Tibial nerve (tissue), 4 donors: Measurements from ENCODE around the gene ARHGAP35. TPM values are rescaled to one million over a fixed set of nuclear protein-coding genes. Genes with fewer than 3 reads are reported as not detected.

Source experiments
- DNase-seq, 2 donors: peaks; one replicate each; pipeline ENCODE4 v3.0.0-alpha.2; 2019; ENCODE audit warnings: low spot score in 2 of 2
- H3K27ac ChIP-seq, 4 donors: fragments of 200-600 bp; sonication (generic) in 3 of 4; one replicate each; pipeline ENCODE4 v1.5.1; 2017 to 2019; ENCODE audit warnings: mild to moderate bottlenecking in 1 of 4
- H3K27me3 ChIP-seq, 2 donors: fragments of 200-600 bp; sonication (generic) in 1 of 2; one replicate each; pipeline versions ENCODE4 v1.5.1 to v1.6.0; 2017 to 2019
- H3K36me3 ChIP-seq, 3 donors: fragments of 200-600 bp; sonication (generic); one replicate each; pipeline ENCODE4 v1.5.1; 2018 to 2019
- H3K4me1 ChIP-seq, 4 donors: fragments of 200-600 bp; sonication (generic) in 3 of 4; one replicate each; pipeline ENCODE4 v1.5.1; 2017 to 2019
- H3K4me3 ChIP-seq, 4 donors: fragments of 200-600 bp; sonication (generic) in 3 of 4; one replicate each; pipeline ENCODE4 v1.5.1; 2017 to 2019; ENCODE audit warnings: mild to moderate bottlenecking in 1 of 4, moderate library complexity in 1 of 4
- H3K9me3 ChIP-seq, 4 donors: fragments of 200-600 bp; sonication (generic) in 3 of 4; one replicate each; pipeline ENCODE4 v1.5.1; 2017 to 2019
- EP300 ChIP-seq, 2 donors: sonication (generic); formaldehyde crosslinking; IDR thresholded peaks; one replicate each; pipeline ENCODE4 v1.6.1; 2017; ENCODE audit warnings: antibody characterized with exemption in 2 of 2, mild to moderate bottlenecking in 1 of 2
- POLR2A ChIP-seq, 2 donors: fragments of 450-650 bp; IDR thresholded peaks; one replicate each; pipeline ENCODE4 v1.6.1; 2017; ENCODE audit warnings: antibody characterized with exemption in 2 of 2, mild to moderate bottlenecking in 2 of 2, moderate library complexity in 2 of 2
- WGBS, 2 donors: methylation state at CpG; one replicate each; pipeline ENCODE4 v1.1.5; 2018; 5-methylcytosine and 5-hydroxymethylcytosine counted together
- total RNA-seq, 4 donors: library from RNA; depleted of rRNA; stranded (reverse); fragments of >200 nt; gene quantifications; one replicate each; pipeline ENCODE4 v1.1.0, GENCODE V29; 2016
- TF ChIP-seq, protein P1 (sequence below), 5 experiments: fragments of 200-600 bp in 3 of 5; fragments of 450-650 bp in 2 of 5; sonication (generic) in 3 of 5; IDR thresholded peaks; one replicate each; pipeline ENCODE4 v1.5.1; 2016 to 2019; ENCODE audit warnings: antibody characterized with exemption in 5 of 5, mild to moderate bottlenecking in 3 of 5, moderate library complexity in 2 of 5

The ARHGAP35 gene
- total RNA-seq = 10 to 100 TPM; 43.3 to 50.3 (median 48.6) TPM

DNA sequence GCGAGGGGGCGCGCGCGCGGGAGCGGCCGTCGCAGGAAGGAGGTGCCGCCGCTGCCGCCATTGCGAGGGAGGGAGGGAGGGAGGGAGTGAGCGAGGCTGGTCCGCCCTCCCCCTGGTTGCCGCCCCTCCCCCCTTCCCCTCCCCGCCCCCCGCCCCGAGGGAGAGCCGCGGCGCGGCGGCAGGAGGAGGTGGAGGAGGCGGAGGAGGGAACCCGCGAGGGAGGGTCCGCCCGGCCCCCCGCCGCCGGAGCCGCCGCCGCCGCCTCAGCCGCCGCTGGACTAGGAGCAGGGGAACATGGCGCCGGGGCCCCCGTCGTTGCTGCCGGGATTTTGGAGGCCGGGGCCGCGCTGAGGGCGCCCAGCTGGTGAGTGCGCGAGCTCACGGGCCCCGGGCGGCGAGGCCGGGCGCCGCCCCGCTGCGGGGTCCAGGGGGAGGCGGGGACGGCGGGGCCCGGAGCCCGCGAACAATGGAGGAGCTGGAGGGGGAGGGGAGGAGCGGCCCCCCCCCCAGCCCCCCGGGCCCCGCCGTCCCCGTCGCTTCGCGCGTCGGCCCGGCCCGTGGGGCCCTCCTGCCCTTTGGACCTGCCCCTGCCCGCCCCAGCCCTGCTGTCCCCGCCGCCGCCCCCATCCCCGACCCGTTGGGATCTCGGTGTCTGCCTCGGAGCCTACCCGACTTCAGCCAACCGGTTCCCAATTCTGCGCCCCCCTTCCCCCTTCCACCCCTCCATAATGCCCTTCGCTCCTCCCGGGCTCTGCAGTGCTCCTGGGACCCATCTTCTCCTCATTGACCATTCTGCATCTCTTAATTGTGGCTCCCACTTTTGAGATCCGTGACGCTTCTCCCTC, at the start of gene ARHGAP35:
Gene ARHGAP35 (plus strand): TSS at position 152 of the 845 bp plus-strand sequence. CDS start 57,679 bp downstream, outside the sequence.
- no peak for TF ChIP-seq POLR2A (IDR thresholded peaks at IDR 0.05)
- no peak for TF ChIP-seq EP300 (IDR thresholded peaks at IDR 0.05)
- TF ChIP-seq, protein P1, sequence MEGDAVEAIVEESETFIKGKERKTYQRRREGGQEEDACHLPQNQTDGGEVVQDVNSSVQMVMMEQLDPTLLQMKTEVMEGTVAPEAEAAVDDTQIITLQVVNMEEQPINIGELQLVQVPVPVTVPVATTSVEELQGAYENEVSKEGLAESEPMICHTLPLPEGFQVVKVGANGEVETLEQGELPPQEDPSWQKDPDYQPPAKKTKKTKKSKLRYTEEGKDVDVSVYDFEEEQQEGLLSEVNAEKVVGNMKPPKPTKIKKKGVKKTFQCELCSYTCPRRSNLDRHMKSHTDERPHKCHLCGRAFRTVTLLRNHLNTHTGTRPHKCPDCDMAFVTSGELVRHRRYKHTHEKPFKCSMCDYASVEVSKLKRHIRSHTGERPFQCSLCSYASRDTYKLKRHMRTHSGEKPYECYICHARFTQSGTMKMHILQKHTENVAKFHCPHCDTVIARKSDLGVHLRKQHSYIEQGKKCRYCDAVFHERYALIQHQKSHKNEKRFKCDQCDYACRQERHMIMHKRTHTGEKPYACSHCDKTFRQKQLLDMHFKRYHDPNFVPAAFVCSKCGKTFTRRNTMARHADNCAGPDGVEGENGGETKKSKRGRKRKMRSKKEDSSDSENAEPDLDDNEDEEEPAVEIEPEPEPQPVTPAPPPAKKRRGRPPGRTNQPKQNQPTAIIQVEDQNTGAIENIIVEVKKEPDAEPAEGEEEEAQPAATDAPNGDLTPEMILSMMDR (IDR thresholded peaks at IDR 0.05) = no peak
- 0 to 2% methylated on average over 7 to 14 of the region's 91 CpGs for WGBS, 2 donors
- no peak for DNase-seq
- Histone ChIP-seq H3K9me3 (no peaks in the 10 kb centered on the region), H3K27me3 (no peaks in the 10 kb centered on the region), H3K27ac (peak within 1 kb of the TSS; percentile 87 to 99 (median 96)), H3K4me1 (peaks cover 0 to 57% (median 45%) of the 10 kb centered on the region in 4 donors), H3K4me3 (peak within 1 kb of the TSS; percentile 65 to 92 (median 74)), H3K36me3 (no peaks in the 10 kb centered on the region)

DNA sequence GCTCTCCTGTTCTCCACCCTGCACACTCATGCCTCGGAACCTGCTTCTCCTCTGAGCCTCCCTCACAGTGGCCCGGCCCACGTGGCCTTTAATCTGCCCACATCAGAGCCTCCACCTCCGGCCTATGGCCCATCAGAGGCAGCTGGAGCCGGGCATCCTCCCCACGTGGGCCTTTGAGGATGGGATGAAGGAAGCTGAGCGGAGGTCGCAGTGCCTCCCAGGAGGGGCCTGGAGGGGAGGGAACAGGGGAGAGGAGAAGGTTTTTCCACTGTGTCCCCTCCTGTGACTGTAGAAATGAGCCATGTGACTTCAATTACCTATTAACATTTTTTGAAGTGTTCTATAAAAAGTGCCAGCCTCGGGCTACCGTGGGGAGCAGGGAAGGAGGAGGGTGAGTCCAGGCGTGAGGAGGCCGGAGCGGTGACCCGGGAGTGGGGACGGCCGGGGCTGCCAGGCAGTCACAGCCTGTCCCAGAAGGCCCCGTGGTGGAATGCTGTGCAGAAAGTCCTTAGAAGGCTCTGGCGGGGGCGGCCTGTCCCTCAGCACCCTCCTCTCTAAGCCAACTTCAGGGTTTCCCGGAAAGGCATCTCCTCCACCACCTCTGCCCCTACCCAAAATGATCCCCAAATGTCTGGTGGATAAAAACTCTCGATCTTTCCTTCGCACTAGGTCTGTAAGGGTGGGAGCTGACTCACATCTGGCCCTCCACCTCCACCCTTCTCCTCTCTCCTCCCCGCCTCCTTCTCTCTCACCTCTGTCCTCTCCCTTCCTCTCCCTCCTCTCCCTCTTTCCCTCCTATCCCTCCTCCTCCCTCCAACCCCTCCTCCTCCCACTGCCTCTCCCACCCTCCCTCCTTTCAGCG, 47.6 kb upstream of the ARHGAP35 start:
- no peaks in the 10 kb centered on the region for H3K9me3 ChIP-seq
- peaks cover 0 to 26% (median 12%) of the 10 kb centered on the region in 4 donors for H3K4me1 ChIP-seq
- no peak for TF ChIP-seq POLR2A (IDR thresholded peaks at IDR 0.05)
- peak in 1 of 2 donors; percentile 32 for TF ChIP-seq EP300 (IDR thresholded peaks at IDR 0.05)
- TF ChIP-seq, protein P1 (IDR thresholded peaks at IDR 0.05) = no peak
- no peaks in the 10 kb centered on the region for H3K27me3 ChIP-seq
- no peak for DNase-seq
- peak overlapping the region; percentile 61 to 88 (median 72) for H3K27ac ChIP-seq
- H3K4me3 ChIP-seq = no peak overlapping the region
- WGBS, 2 donors = 40 to 50% methylated on average over 24 of the region's 24 CpGs
- no peaks in the 10 kb centered on the region for H3K36me3 ChIP-seq

DNA sequence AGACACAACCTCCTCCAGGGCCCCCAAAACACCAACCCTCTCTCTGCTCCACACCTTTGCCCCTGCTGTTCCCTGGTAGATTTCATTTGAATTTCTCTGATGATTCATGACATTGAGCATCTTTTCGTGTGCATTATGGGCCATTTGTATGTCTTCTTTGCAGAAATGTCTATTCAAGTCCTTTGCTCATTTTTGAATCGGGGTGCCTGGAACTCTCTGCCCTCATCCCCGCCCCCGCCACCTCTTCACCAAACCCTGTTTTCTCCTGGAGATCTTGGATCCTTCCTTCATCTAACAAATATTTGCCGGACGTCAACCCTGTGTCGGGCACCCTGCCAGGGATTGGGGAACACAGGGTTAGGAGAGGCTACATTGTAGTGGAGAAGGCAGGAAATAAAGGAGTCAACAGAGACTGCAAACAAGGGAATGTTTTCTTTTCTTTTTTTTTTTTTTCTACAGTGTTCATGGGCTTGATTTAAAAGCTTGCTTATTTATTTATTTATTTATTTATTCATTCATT, 46.9 kb upstream of the ARHGAP35 start:
- no peaks in the 10 kb centered on the region for H3K36me3 ChIP-seq
- peak overlapping the region; percentile 61 to 88 (median 72) for H3K27ac ChIP-seq
- no peaks in the 10 kb centered on the region for H3K27me3 ChIP-seq
- peaks cover 0 to 26% (median 12%) of the 10 kb centered on the region in 4 donors for H3K4me1 ChIP-seq
- 17 to 21% methylated on average over 7 of the region's 7 CpGs for WGBS, 2 donors
- H3K9me3 ChIP-seq = no peaks in the 10 kb centered on the region
- no peak overlapping the region for H3K4me3 ChIP-seq
- TF ChIP-seq POLR2A (IDR thresholded peaks at IDR 0.05) (no peak), EP300 (IDR thresholded peaks at IDR 0.05) (peak; percentile 16 to 63)
- peak; percentile 81 to 83 for DNase-seq

DNA sequence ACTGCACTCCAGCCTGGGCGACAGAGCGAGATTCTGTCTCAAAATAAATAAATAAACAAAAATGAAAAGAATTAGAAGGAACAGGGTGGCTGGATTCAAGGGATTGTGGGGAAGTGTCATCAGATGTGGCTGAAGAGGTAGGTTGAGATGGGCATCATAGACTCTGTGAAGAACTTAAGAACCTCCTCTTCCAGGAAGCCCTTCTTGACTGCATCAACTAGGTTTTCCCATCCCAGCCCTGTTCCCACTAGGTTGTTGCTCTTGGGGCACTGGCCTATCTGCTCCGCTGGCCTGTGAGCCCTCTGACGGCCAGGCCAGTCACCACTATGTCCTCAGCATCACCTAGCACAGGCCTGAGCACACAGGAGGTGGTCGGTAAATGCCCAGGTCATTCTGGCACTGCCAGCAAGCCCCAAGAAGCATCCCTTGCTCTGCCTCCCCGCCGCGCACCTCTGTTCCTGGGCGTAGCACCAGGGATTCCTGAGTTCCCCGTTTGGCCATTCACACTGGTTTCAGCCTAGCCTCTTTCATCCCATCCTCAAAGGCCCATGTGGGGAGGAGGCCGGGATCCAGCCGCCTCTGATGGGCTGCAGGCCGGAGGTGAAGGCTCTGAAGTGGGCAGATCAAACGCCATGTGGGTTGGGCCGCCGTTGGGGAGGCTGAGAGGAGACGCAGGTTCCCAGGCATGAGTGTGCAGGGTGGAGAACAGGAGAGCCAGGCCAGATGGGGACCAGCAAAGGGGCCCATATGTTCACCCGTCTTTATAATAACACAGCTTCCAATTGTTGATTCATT, 44.8 kb upstream of the ARHGAP35 start:
- Histone ChIP-seq H3K27ac (no peak overlapping the region), H3K4me1 (peaks cover 5 to 32% (median 13%) of the 10 kb centered on the region in 4 donors), H3K27me3 (no peaks in the 10 kb centered on the region), H3K9me3 (no peaks in the 10 kb centered on the region), H3K4me3 (no peak overlapping the region), H3K36me3 (no peaks in the 10 kb centered on the region)
- no peak for DNase-seq
- TF ChIP-seq EP300 (IDR thresholded peaks at IDR 0.05) (no peak), POLR2A (IDR thresholded peaks at IDR 0.05) (no peak)
- TF ChIP-seq, protein P1 (IDR thresholded peaks at IDR 0.05) = no peak
- WGBS, 2 donors = 81 to 84% methylated on average over 18 of the region's 18 CpGs

DNA sequence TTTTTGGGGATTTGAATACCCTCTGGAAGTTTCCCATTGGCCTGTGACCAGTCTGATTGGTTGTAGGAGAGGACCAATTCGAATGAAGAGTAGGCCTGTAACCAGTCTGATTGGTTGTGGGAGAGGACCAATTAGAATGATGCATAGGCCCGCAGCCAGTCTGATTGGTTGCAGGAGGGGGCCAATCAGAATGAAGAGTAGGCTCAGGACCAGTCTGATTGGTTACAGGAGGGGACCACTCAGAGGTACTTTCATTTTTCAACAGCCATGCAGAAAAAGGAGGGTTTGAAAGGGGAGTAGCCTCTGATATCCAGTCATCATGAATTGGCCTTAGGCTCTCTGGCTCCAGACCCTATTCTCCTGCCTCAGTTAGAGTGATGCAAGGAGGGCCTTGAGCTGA, 42.0 kb upstream of the ARHGAP35 start:
- H3K4me3 ChIP-seq = no peak overlapping the region

More for the DNA sequence above, 42.0 kb upstream of the ARHGAP35 start:
- H3K27me3 ChIP-seq = no peaks in the 10 kb centered on the region
- H3K9me3 ChIP-seq = no peaks in the 10 kb centered on the region
- TF ChIP-seq, protein P1 (IDR thresholded peaks at IDR 0.05) = no peak
- TF ChIP-seq POLR2A (IDR thresholded peaks at IDR 0.05) (no peak), EP300 (IDR thresholded peaks at IDR 0.05) (no peak)
- H3K36me3 ChIP-seq = no peaks in the 10 kb centered on the region
- DNase-seq = no peak
- H3K27ac ChIP-seq = no peak overlapping the region
- peaks cover 3 to 25% (median 14%) of the 10 kb centered on the region in 4 donors for H3K4me1 ChIP-seq
- 89 to 91% methylated on average over 2 of the region's 2 CpGs for WGBS, 2 donors
